GM21619 (cell line): ENCODE results near the gene PREX1.
A peak's percentile ranks its signal among the peaks of the same experiment; 100 is the strongest.
"Not testable (repeated sequence)": the region's sequence is repeated elsewhere in the genome, so short reads cannot be mapped to it uniquely, and the experiment has no call there.

Experiments used
- ATAC-seq: cut with Tn5 transposase; IDR thresholded peaks from one replicate; pipeline ENCODE4 v1.9.1; 2021; ENCODE audit not compliant: unreplicated experiment

The PREX1 gene

GRCh38 chr20:48846516-48847492, 19.0 kb upstream of the PREX1 start:
- ATAC-seq = peak; percentile 90

GRCh38 chr20:48845721-48846306, 18.0 kb upstream of the PREX1 start:
- no peak for ATAC-seq

- no peak for ATAC-seq
These were observed 17.2 kb upstream of the PREX1 start for GRCh38 chr20:48844996-48845395.

- ATAC-seq = not testable (repeated sequence)
These were observed 16.1 kb upstream of the PREX1 start for GRCh38 chr20:48843896-48844295.

GRCh38 chr20:48843057-48843806, 15.4 kb upstream of the PREX1 start:
- ATAC-seq = no peak

GRCh38 chr20:48841875-48842529, 14.2 kb upstream of the PREX1 start:
- ATAC-seq = no peak

GRCh38 chr20:48841196-48841874, 13.5 kb upstream of the PREX1 start:
- ATAC-seq = no peak

GRCh38 chr20:48839154-48839917, 11.5 kb upstream of the PREX1 start:
- ATAC-seq = no peak

- ATAC-seq = no peak
These were observed 9.2 kb upstream of the PREX1 start for GRCh38 chr20:48837014-48837413.

GRCh38 chr20:48835390-48835789, 7.6 kb upstream of the PREX1 start:
- ATAC-seq = no peak

- ATAC-seq = no peak
These were observed 6.5 kb upstream of the PREX1 start for GRCh38 chr20:48834278-48834677.

GRCh38 chr20:48832405-48832730, 4.6 kb upstream of the PREX1 start:
- ATAC-seq = no peak

- ATAC-seq = no peak
These were observed 4.1 kb upstream of the PREX1 start for GRCh38 chr20:48831718-48832404.

- no peak for ATAC-seq
These were observed 3.1 kb upstream of the PREX1 start for GRCh38 chr20:48830826-48831318.

GRCh38 chr20:48829940-48830339, 2.1 kb upstream of the PREX1 start:
- no peak for ATAC-seq

GRCh38 chr20:48828734-48829460, 1.1 kb upstream of the PREX1 start:
- no peak for ATAC-seq

- peak; percentile 13 for ATAC-seq
These were observed 672 bp downstream of the PREX1 start for GRCh38 chr20:48826883-48827771.
